ENCODE measurements around the gene PHYKPL.

- TF ChIP-seq, protein P1, sequence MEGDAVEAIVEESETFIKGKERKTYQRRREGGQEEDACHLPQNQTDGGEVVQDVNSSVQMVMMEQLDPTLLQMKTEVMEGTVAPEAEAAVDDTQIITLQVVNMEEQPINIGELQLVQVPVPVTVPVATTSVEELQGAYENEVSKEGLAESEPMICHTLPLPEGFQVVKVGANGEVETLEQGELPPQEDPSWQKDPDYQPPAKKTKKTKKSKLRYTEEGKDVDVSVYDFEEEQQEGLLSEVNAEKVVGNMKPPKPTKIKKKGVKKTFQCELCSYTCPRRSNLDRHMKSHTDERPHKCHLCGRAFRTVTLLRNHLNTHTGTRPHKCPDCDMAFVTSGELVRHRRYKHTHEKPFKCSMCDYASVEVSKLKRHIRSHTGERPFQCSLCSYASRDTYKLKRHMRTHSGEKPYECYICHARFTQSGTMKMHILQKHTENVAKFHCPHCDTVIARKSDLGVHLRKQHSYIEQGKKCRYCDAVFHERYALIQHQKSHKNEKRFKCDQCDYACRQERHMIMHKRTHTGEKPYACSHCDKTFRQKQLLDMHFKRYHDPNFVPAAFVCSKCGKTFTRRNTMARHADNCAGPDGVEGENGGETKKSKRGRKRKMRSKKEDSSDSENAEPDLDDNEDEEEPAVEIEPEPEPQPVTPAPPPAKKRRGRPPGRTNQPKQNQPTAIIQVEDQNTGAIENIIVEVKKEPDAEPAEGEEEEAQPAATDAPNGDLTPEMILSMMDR (IDR thresholded peaks at IDR 0.05; ENCODE audit: extremely low read depth in 1 of 2, insufficient read depth in 1 of 2, low read depth in 1 of 2, low read length in 2 of 2): no peak
- TF ChIP-seq POLR2AphosphoS5 (IDR thresholded peaks at IDR 0.05; ENCODE audit: insufficient read depth, low read depth, low read length): no peak
- no peak for TF ChIP-seq POLR2A (IDR thresholded peaks at IDR 0.05; ENCODE audit: low read depth, low read length)
- TF ChIP-seq EZH2 (IDR thresholded peaks at IDR 0.05; ENCODE audit: borderline replicate concordance, low read depth, low read length, severe bottlenecking): no peak
- TF ChIP-seq, protein P2, sequence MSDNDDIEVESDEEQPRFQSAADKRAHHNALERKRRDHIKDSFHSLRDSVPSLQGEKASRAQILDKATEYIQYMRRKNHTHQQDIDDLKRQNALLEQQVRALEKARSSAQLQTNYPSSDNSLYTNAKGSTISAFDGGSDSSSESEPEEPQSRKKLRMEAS (IDR thresholded peaks at IDR 0.05; ENCODE audit: insufficient read depth, insufficient read length): no peak
- no peak for TF ChIP-seq MYC (IDR thresholded peaks at IDR 0.05; ENCODE audit: low read depth, low read length)
- TF ChIP-seq JUN (IDR thresholded peaks at IDR 0.05; ENCODE audit: borderline replicate concordance, insufficient read depth, insufficient read length, low read depth): no peak
- no peak for TF ChIP-seq GATA2 (IDR thresholded peaks at IDR 0.05; ENCODE audit: insufficient read depth, insufficient read length, low read depth, low read length)
- no peak for TF ChIP-seq FOS (IDR thresholded peaks at IDR 0.05; ENCODE audit: borderline replicate concordance, insufficient read depth, low read length)
These were observed 55.8 kb downstream of the PHYKPL start for GRCh38 chr5:178176791-178177190.
